Measurements from ENCODE around the gene EXOC3.

DNA sequence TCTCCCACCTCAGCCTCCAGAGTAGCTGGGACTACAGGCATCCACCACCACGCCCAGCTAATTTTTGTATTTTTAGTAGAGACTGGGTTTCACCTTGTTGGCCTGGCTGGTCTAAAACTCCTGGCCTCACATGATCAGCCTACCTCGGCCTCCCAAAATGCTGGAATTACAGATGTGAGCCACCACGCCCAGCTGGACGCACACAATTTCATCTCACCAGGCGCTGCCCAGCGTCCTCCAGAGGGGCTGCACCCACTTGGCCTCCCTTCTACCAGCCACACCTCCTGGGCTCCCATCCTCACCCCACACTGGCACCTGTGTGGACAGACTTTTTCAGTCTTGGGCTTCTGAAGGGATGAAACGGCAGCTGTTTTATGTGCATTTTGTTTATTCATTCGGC, 3.8 kb upstream of the EXOC3 start:
- TF ChIP-seq, protein P1, sequence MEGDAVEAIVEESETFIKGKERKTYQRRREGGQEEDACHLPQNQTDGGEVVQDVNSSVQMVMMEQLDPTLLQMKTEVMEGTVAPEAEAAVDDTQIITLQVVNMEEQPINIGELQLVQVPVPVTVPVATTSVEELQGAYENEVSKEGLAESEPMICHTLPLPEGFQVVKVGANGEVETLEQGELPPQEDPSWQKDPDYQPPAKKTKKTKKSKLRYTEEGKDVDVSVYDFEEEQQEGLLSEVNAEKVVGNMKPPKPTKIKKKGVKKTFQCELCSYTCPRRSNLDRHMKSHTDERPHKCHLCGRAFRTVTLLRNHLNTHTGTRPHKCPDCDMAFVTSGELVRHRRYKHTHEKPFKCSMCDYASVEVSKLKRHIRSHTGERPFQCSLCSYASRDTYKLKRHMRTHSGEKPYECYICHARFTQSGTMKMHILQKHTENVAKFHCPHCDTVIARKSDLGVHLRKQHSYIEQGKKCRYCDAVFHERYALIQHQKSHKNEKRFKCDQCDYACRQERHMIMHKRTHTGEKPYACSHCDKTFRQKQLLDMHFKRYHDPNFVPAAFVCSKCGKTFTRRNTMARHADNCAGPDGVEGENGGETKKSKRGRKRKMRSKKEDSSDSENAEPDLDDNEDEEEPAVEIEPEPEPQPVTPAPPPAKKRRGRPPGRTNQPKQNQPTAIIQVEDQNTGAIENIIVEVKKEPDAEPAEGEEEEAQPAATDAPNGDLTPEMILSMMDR (IDR thresholded peaks at IDR 0.05) = no peak
- no peak for TF ChIP-seq POLR2A (IDR thresholded peaks at IDR 0.05)
